GM12878 (cell line): ENCODE data around the gene CAMTA2. TPM values are rescaled to one million over a fixed set of nuclear protein-coding genes. Genes with fewer than 3 reads are reported as not detected.
"Not testable (repeated sequence)": the region's sequence is repeated elsewhere in the genome, so short reads cannot be mapped to it uniquely, and the experiment has no call there.

Source experiments
- ATAC-seq: fragments of 200-7000 bp; cut with Tn5 transposase; 3 replicates; pipeline ENCODE4 v1.9.1; 2020; ENCODE audit warnings: mild to moderate bottlenecking, moderate library complexity
- BruUV-seq: library from RNA; stranded (reverse); fragments of 400-500 nt; replicated peaks from 2 replicates; lab custom pipeline; 2021; lab: Mats Ljungman, UMichigan
- CTCF ChIA-PET: fragments of 300-600 bp; sonication (Branson Sonifier 250); formaldehyde crosslinking; extraction: SDS; loops from one replicate; lab custom pipeline; 2021; ENCODE audit warnings: inconsistent platforms; lab: Yijun Ruan, JAX
- POLR2A ChIA-PET: fragments of 350-600 bp; formaldehyde crosslinking; extraction: SDS; loops from one replicate; lab custom pipeline; 2021; ENCODE audit warnings: inconsistent platforms; lab: Charles Lee
- RAD21 ChIA-PET: fragments of 300-600 bp; sonication (Branson Sonifier 250); formaldehyde crosslinking; loops from one replicate; lab custom pipeline; 2023; ENCODE audit warnings: antibody characterized with exemption; ENCODE audit not compliant: unreplicated experiment; lab: Charles Lee
- SMC1A ChIA-PET: fragments of 300-600 bp; sonication (Branson Sonifier 250); formaldehyde crosslinking; loops from one replicate; lab custom pipeline; 2023; ENCODE audit not compliant: unreplicated experiment, uncharacterized antibody; lab: Charles Lee
- DNase-seq: peaks from one replicate; pipeline ENCODE4 v3.0.0-alpha.2; 2011; ENCODE audit warnings: low read depth, low spot score
- FAIRE-seq: peaks from 3 replicates; lab custom pipeline; 2011; peaks lifted over from hg19 to GRCh38; lab: Jason Lieb, UNC
- H2AFZ ChIP-seq: 2 replicates; pipeline ENCODE4 v1.6.0; 2011; ENCODE audit warnings: low read depth, low read length, control low read depth; ENCODE audit not compliant: control insufficient read depth
- H3K27ac ChIP-seq: 2 replicates; pipeline ENCODE4 v1.5.1; 2011; ENCODE audit warnings: control low read depth; ENCODE audit not compliant: control insufficient read depth, insufficient read depth
- H3K27me3 ChIP-seq, 2 experiments: replicated peaks in 1 of 2; 2 replicates each; pipeline versions ENCODE4 v1.6.0 to v1.6.1; 2011; ENCODE audit warnings: low read length in 1 of 2; ENCODE audit not compliant: control insufficient read depth in 2 of 2, insufficient read depth in 2 of 2
- H3K36me3 ChIP-seq, 2 experiments: 2 replicates each; pipeline ENCODE4 v1.5.1; 2011; ENCODE audit warnings: low read length in 1 of 2; ENCODE audit not compliant: control insufficient read depth in 2 of 2, insufficient read depth in 2 of 2
- H3K4me1 ChIP-seq: 2 replicates; pipeline ENCODE4 v1.6.1; 2011; ENCODE audit warnings: mild to moderate bottlenecking, low read length, moderate library complexity, mixed read lengths; ENCODE audit not compliant: control insufficient read depth, insufficient read depth
- H3K4me2 ChIP-seq: 2 replicates; pipeline ENCODE4 v1.6.0; 2011; ENCODE audit warnings: control low read depth; ENCODE audit not compliant: control insufficient read depth, insufficient read depth
- H3K4me3 ChIP-seq: fragments of 200-600 bp; sonication (generic); 2 replicates; pipeline ENCODE4 v1.5.1; 2016
- H3K79me2 ChIP-seq: 2 replicates; pipeline ENCODE4 v1.6.0; 2011; ENCODE audit warnings: low read length; ENCODE audit not compliant: control insufficient read depth, insufficient read depth
- H3K9ac ChIP-seq: 2 replicates; pipeline ENCODE4 v1.8.0; 2011; ENCODE audit warnings: low read length, control low read depth, mixed read lengths; ENCODE audit not compliant: control insufficient read depth, insufficient read depth
- H3K9me3 ChIP-seq: replicated peaks from 3 replicates; pipeline ENCODE4 v1.5.1; 2011; ENCODE audit warnings: mild to moderate bottlenecking, low read length; ENCODE audit not compliant: control insufficient read depth, insufficient read depth
- H4K20me1 ChIP-seq: 2 replicates; pipeline ENCODE4 v1.6.0; 2011; ENCODE audit not compliant: control insufficient read depth, insufficient read depth
- ASH2L ChIP-seq: fragments of 300-600, 200-600 bp; sonication (generic); IDR thresholded peaks from 2 replicates; pipeline ENCODE4 v1.6.1; 2017; ENCODE audit warnings: low read depth, mild to moderate bottlenecking, borderline replicate concordance
- GATAD2B ChIP-seq: fragments of 450-650 bp; conservative IDR thresholded peaks from 2 replicates; pipeline ENCODE4 v1.6.1; 2017; ENCODE audit warnings: low read depth, mild to moderate bottlenecking, moderate library complexity
- KAT2A ChIP-seq: conservative IDR thresholded peaks from 2 replicates; pipeline ENCODE4 v1.6.1; 2011; ENCODE audit warnings: low read depth, low read length; ENCODE audit not compliant: control insufficient read depth
- MEF2B ChIP-seq: fragments of 450-650 bp; IDR thresholded peaks from 2 replicates; pipeline ENCODE4 v1.6.1; 2018; ENCODE audit warnings: mild to moderate bottlenecking, moderate library complexity; ENCODE audit not compliant: partially characterized antibody, poor library complexity, severe bottlenecking
- MTA3 ChIP-seq: IDR thresholded peaks from 2 replicates; pipeline ENCODE4 v1.6.1; 2012; ENCODE audit warnings: low read length, inconsistent platforms, borderline replicate concordance
- NRF1 ChIP-seq: conservative IDR thresholded peaks from 2 replicates; pipeline ENCODE4 v1.6.1; 2011; ENCODE audit warnings: mild to moderate bottlenecking, low read depth, low read length, improper control_type of control experiment
- SUZ12 ChIP-seq: fragments of 200-600 bp; sonication (generic); IDR thresholded peaks from one replicate; pipeline ENCODE4 v1.6.1; 2018; ENCODE audit warnings: antibody characterized with exemption, mild to moderate bottlenecking; ENCODE audit not compliant: unreplicated experiment
- TCF7 ChIP-seq: IDR thresholded peaks from 2 replicates; pipeline ENCODE4 v1.6.1; 2014; ENCODE audit warnings: antibody characterized with exemption, borderline replicate concordance
- USF1 ChIP-seq: IDR thresholded peaks from 2 replicates; pipeline ENCODE4 v1.6.1; 2011; ENCODE audit warnings: borderline replicate concordance, low read depth, mild to moderate bottlenecking, moderate library complexity, mixed read lengths, low read length; ENCODE audit not compliant: insufficient read depth; ENCODE audit errors: extremely low read length
- YBX1 ChIP-seq: fragments of 450-650 bp; IDR thresholded peaks from 2 replicates; pipeline ENCODE4 v1.6.1; 2016; ENCODE audit warnings: antibody characterized with exemption
- WGBS: methylation state at CpG from one replicate; pipeline ENCODE4 v1.1.6; 2016; ENCODE audit warnings: low lambda C conversion rate; ENCODE audit not compliant: insufficient replicate concordance, insufficient coverage; ENCODE audit errors: missing lambda C conversion rate; 5-methylcytosine and 5-hydroxymethylcytosine counted together
- in situ Hi-C: fragments of 300-500 bp; cut with MboI; formaldehyde crosslinking; loops from 9 replicates; pipeline ENCODE4 v1.14.3; 2018; ENCODE audit warnings: mixed read lengths
- intact Hi-C: fragments of 100-400 bp; cut with micrococcal nuclease; formaldehyde crosslinking; loops from one replicate; pipeline ENCODE4 v1.14.2; 2022; ENCODE audit not compliant: unreplicated experiment
- polyA plus RNA-seq, 11 experiments: library from polyadenylated mRNA; depleted of rRNA in 4 of 11; unstranded in 6 of 11; stranded (reverse) in 5 of 11; fragments of >200 nt; fragmentation: Nextera tagmentation in 4 of 11; fragmentation: Illumina TruSeq in 1 of 11; extraction: Ambion mirVana in 4 of 11; extraction: Trizol in 1 of 11; gene quantifications; 1 replicate in 1 of 11; 2 replicates in 10 of 11; pipeline versions ENCODE4 v1.2.1 to v1.2.3, GENCODE V29; 2011 to 2016; ENCODE audit warnings: inconsistent platforms in 2 of 11, missing spikeins in 2 of 11, low read depth in 1 of 11
- total RNA-seq, 4 experiments: library from RNA; depleted of rRNA in 3 of 4; stranded (reverse); fragments of >200 nt in 3 of 4; fragmentation: Illumina TruSeq in 1 of 4; extraction: Trizol in 1 of 4; gene quantifications; 2 replicates each; pipeline versions ENCODE4 v1.2.1 to v1.2.3, GENCODE V29; 2013 to 2021

Gene CAMTA2
- total and polyA plus RNA-seq, 10 of the 15 experiments (the other 5 are each of a cell fraction or from before 2014, with no cell fraction given), result 0.42 to 29.3 (median 11.2) TPM

GRCh38 chr17:4928881-4929280 lies 58.6 kb downstream of the CAMTA2 start (continued):
- TF ChIP-seq TCF7 (no peak), MEF2B (no peak), YBX1 (no peak), ASH2L (no peak), USF1 (no peak), KAT2A (no peak), SUZ12 (no peak), GATAD2B (no peak), NRF1 (no peak), MTA3 (no peak)

- not testable (repeated sequence) for H4K20me1 ChIP-seq
- CTCF ChIA-PET, result interaction anchor here (1.2 kb wide), 1 partner anchor 24 kb away, joined by 4 read pairs; the partner anchor contains the start of gene CHRNE
- WGBS, result 88% methylated on average over 22 of the region's 24 CpGs
These were observed 60.7 kb downstream of the CAMTA2 start for GRCh38 chr17:4926577-4927335.

More at GRCh38 chr17:4926577-4927335, 60.7 kb downstream of the CAMTA2 start:
- BruUV-seq, POLR2A ChIA-PET, H2AFZ ChIP-seq, FAIRE-seq, H3K9ac ChIP-seq, H3K9me3 ChIP-seq, H3K4me3 ChIP-seq, SMC1A ChIA-PET, H3K36me3 ChIP-seq, intact Hi-C loops, DNase-seq, ATAC-seq, H3K27me3 ChIP-seq, RAD21 ChIA-PET, H3K79me2 ChIP-seq, H3K27ac ChIP-seq, in situ Hi-C loops, H3K4me2 ChIP-seq, H3K4me1 ChIP-seq: not testable (repeated sequence)
